K562 (cell line): ENCODE data around the gene FMO5. TPM values are rescaled to one million over a fixed set of nuclear protein-coding genes. Genes with fewer than 3 reads are reported as not detected.

Experiments
- KAT2B ChIP-seq: IDR thresholded peaks from one replicate; pipeline ENCODE4 v1.6.1; 2012; ENCODE audit warnings: low read depth, mild to moderate bottlenecking, control low read depth, inconsistent platforms, low read length, moderate library complexity
- MGA ChIP-seq: fragments of 450-650 bp; IDR thresholded peaks from 2 replicates; pipeline ENCODE4 v1.6.1; 2016; ENCODE audit warnings: mild to moderate bottlenecking, moderate library complexity
- PREB ChIP-seq: sonication (generic); formaldehyde crosslinking; IDR thresholded peaks from 2 replicates; pipeline ENCODE4 v1.8.1; 2023; ENCODE audit warnings: mild to moderate bottlenecking, missing genetic modification reagents
- PYGO2 ChIP-seq: fragments of 450-650 bp; IDR thresholded peaks from 2 replicates; pipeline ENCODE4 v1.6.1; 2016; ENCODE audit warnings: mild to moderate bottlenecking, missing genetic modification characterization, moderate library complexity, missing compliant biosample characterization
- RBM15 ChIP-seq: fragments of 200-400 bp; formaldehyde crosslinking; IDR thresholded peaks from 2 replicates; pipeline ENCODE4 v1.6.1; 2018; ENCODE audit warnings: mild to moderate bottlenecking, low read length, moderate library complexity; ENCODE audit not compliant: insufficient read depth
- RFX1 ChIP-seq: fragments of 450-650 bp; IDR thresholded peaks from 2 replicates; pipeline ENCODE4 v1.6.1; 2016; ENCODE audit warnings: mild to moderate bottlenecking, moderate library complexity
- SP2 ChIP-seq: IDR thresholded peaks from 2 replicates; pipeline ENCODE4 v1.6.1; 2011; ENCODE audit warnings: mild to moderate bottlenecking, low read depth, low read length, moderate library complexity; ENCODE audit not compliant: poor library complexity, severe bottlenecking; ENCODE audit errors: extremely low read depth
- TGIF2 ChIP-seq: sonication (generic); formaldehyde crosslinking; IDR thresholded peaks from 2 replicates; pipeline ENCODE4 v1.8.1; 2022; ENCODE audit warnings: mild to moderate bottlenecking, missing genetic modification reagents, moderate library complexity
- YBX1 ChIP-seq: fragments of 450-650 bp; IDR thresholded peaks from 2 replicates; pipeline ENCODE4 v1.7.1; 2016; ENCODE audit warnings: mild to moderate bottlenecking
- ZNF174 ChIP-seq: fragments of 250-450 bp; sonication (Bioruptor Pico); IDR thresholded peaks from 2 replicates; pipeline ENCODE4 v1.4.0; 2020; ENCODE audit warnings: mild to moderate bottlenecking
- ZNF282 ChIP-seq: sonication (generic); formaldehyde crosslinking; IDR thresholded peaks from 2 replicates; pipeline ENCODE4 v1.8.1; 2023; ENCODE audit warnings: missing genetic modification reagents
- ZNF644 ChIP-seq: fragments of 200-800 bp; sonication (Bioruptor generic); IDR thresholded peaks from 2 replicates; pipeline ENCODE4 v1.6.1; 2016; ENCODE audit warnings: low read depth, missing genetic modification characterization, missing compliant biosample characterization
- ZNF668 ChIP-seq: fragments of 250-450 bp; sonication (Bioruptor Pico); IDR thresholded peaks from 2 replicates; pipeline ENCODE4 v1.8.0; 2022; ENCODE audit warnings: mild to moderate bottlenecking, inconsistent platforms
- ZNF76 ChIP-seq: fragments of 250-450 bp; sonication (Bioruptor Pico); IDR thresholded peaks from 2 replicates; pipeline ENCODE4 v1.4.0; 2020; ENCODE audit warnings: mild to moderate bottlenecking, moderate library complexity, borderline replicate concordance
- ZNF778 ChIP-seq: fragments of 450-650 bp; formaldehyde crosslinking; IDR thresholded peaks from 2 replicates; pipeline ENCODE4 v1.4.0; 2020; ENCODE audit warnings: mild to moderate bottlenecking, moderate library complexity
- polyA plus RNA-seq, 8 experiments: library from polyadenylated mRNA; depleted of rRNA in 4 of 8; stranded (reverse) in 5 of 8; unstranded in 3 of 8; fragments of >200 nt; fragmentation: Nextera tagmentation in 2 of 8; fragmentation: Illumina TruSeq in 1 of 8; extraction: Ambion mirVana in 2 of 8; extraction: Trizol in 1 of 8; gene quantifications; 2 replicates each; pipeline versions ENCODE4 v1.2.1 to v1.2.3, GENCODE V29; 2011 to 2014; ENCODE audit warnings: inconsistent platforms in 1 of 8, missing spikeins in 1 of 8
- total RNA-seq, 7 experiments: library from RNA; depleted of rRNA in 6 of 7; stranded (reverse); fragments of >200 nt in 6 of 7; fragmentation: Illumina TruSeq in 2 of 7; extraction: Trizol in 2 of 7; gene quantifications; 2 replicates each; pipeline versions ENCODE4 v1.2.1 to v1.2.3, GENCODE V29; 2011 to 2021; ENCODE audit warnings: low replicate concordance in 1 of 7

FMO5 gene
- total and polyA plus RNA-seq, 9 of the 15 experiments (the other 6 are each of a cell fraction or from before 2014, with no cell fraction given): 0.11 to 0.69 (median 0.19) TPM; not detected in 1

GRCh38 chr1:147172168-147173016, 52.7 kb downstream of the FMO5 start, which contains the start of gene PRKAB2 (continued):
- TF ChIP-seq ZNF282 (CRISPR knock-in tag) (no peak), ZNF644 (tag) (0 out of 2 replicates have a peak, but pooled peaks have one; percentile 37), SP2 (peak; percentile 94), YBX1 (no peak), ZNF778 (CRISPR knock-in tag) (no peak), TGIF2 (no peak), RBM15 (no peak), MGA (peak; percentile 66), ZNF174 (CRISPR knock-in tag) (no peak), RFX1 (no peak), KAT2B (no peak), PYGO2 (tag) (no peak), ZNF76 (CRISPR knock-in tag) (peak; percentile 63; the same call in 1 of the 2 replicates), PREB (no peak), ZNF668 (CRISPR knock-in tag) (no peak)
